ENCODE data around the gene BCAM. TPM values are rescaled to one million over a fixed set of nuclear protein-coding genes. Genes with fewer than 3 reads are reported as not detected.
"Not testable (repeated sequence)": the region's sequence is repeated elsewhere in the genome, so short reads cannot be mapped to it uniquely, and the experiment has no call there.

Gene BCAM
- total RNA-seq, 1 experiment from 2014 or later: 15.5 TPM

- Histone ChIP-seq H3K36me3 (0 out of 2 replicates have a peak, but pooled peaks cover 2% of the 10 kb centered on the region), H3K27ac (peak overlapping the region; percentile 82), H3K4me3 (peak overlapping the region; percentile 100), H3K27me3 (no peaks in the 10 kb centered on the region), H3K4me1 (peaks cover 19% of the 10 kb centered on the region), H3K9me3 (replicated peaks) (no peaks in the 10 kb centered on the region)
- peak; percentile 35 to 45 for DNase-seq
These were observed 37.7 kb downstream of the BCAM start for GRCh38 chr19:44846455-44847143.

GRCh38 chr19:44847144-44848035 is 38.5 kb downstream of the BCAM start:
- Histone ChIP-seq H3K4me1 (peaks cover 19% of the 10 kb centered on the region), H3K36me3 (0 out of 2 replicates have a peak, but pooled peaks cover 2% of the 10 kb centered on the region), H3K4me3 (peak overlapping the region; percentile 100), H3K9me3 (replicated peaks) (no peaks in the 10 kb centered on the region), H3K27ac (peak overlapping the region; percentile 61), H3K27me3 (no peaks in the 10 kb centered on the region)
- peak; percentile 48 to 51 for DNase-seq

GRCh38 chr19:44848036-44848811 is 39.3 kb downstream of the BCAM start:
- Histone ChIP-seq H3K27ac (no peak overlapping the region; the same call in 1 of the 2 replicates), H3K9me3 (replicated peaks) (no peaks in the 10 kb centered on the region), H3K36me3 (0 out of 2 replicates have a peak, but pooled peaks cover 2% of the 10 kb centered on the region), H3K4me1 (peaks cover 19% of the 10 kb centered on the region), H3K4me3 (peak overlapping the region; percentile 100), H3K27me3 (no peaks in the 10 kb centered on the region)
- peak in 1 of 2 experiments; percentile 38 for DNase-seq

- H3K4me1 ChIP-seq: peaks cover 19% of the 10 kb centered on the region
- H3K9me3 ChIP-seq (replicated peaks): no peaks in the 10 kb centered on the region
- 0 out of 2 replicates have a peak, but pooled peaks cover 2% of the 10 kb centered on the region for H3K36me3 ChIP-seq
- peak overlapping the region; percentile 100 for H3K4me3 ChIP-seq
- no peaks in the 10 kb centered on the region for H3K27me3 ChIP-seq
- no peak overlapping the region; the same call in 1 of the 2 replicates for H3K27ac ChIP-seq
- DNase-seq: no peak
These were observed 40.0 kb downstream of the BCAM start for GRCh38 chr19:44848812-44849447.

- no peak overlapping the region; the same call in 1 of the 2 replicates for H3K27ac ChIP-seq
- H3K36me3 ChIP-seq: 0 out of 2 replicates have a peak, but pooled peaks cover 2% of the 10 kb centered on the region
- H3K27me3 ChIP-seq: no peaks in the 10 kb centered on the region
- H3K4me3 ChIP-seq: no peak overlapping the region
- H3K9me3 ChIP-seq (replicated peaks): no peaks in the 10 kb centered on the region
- DNase-seq: peak; percentile 37 to 38
- H3K4me1 ChIP-seq: peaks cover 19% of the 10 kb centered on the region
These were observed 41.8 kb downstream of the BCAM start for GRCh38 chr19:44850641-44851109.

GRCh38 chr19:44851427-44851826 is 42.5 kb downstream of the BCAM start:
- no peaks in the 10 kb centered on the region for H3K36me3 ChIP-seq

GRCh38 chr19:44855606-44856005 is 46.7 kb downstream of the BCAM start:
- Histone ChIP-seq H3K9me3 (replicated peaks) (no peaks in the 10 kb centered on the region), H3K27ac (no peak overlapping the region; the same call in 1 of the 2 replicates), H3K36me3 (peaks cover 2% of the 10 kb centered on the region; the same call in 1 of the 2 replicates), H3K4me1 (peaks cover 25% of the 10 kb centered on the region), H3K4me3 (no peak overlapping the region), H3K27me3 (no peaks in the 10 kb centered on the region)
- DNase-seq: no peak

More at GRCh38 chr19:44851427-44851826, 42.5 kb downstream of the BCAM start:
- Histone ChIP-seq H3K4me3 (no peak overlapping the region), H3K27me3 (no peaks in the 10 kb centered on the region), H3K4me1 (peaks cover 25% of the 10 kb centered on the region), H3K9me3 (replicated peaks) (no peaks in the 10 kb centered on the region), H3K27ac (no peak overlapping the region)
- no peak for DNase-seq

- Histone ChIP-seq H3K27ac (peak overlapping the region; percentile 54), H3K36me3 (peaks cover 2% of the 10 kb centered on the region; the same call in 1 of the 2 replicates)
- peak; percentile 89 to 90 for DNase-seq
These were observed 47.6 kb downstream of the BCAM start for GRCh38 chr19:44856421-44857083.

GRCh38 chr19:44857837-44858236 is 48.9 kb downstream of the BCAM start:
- Histone ChIP-seq H3K27ac (no peak overlapping the region), H3K27me3 (no peaks in the 10 kb centered on the region), H3K4me3 (no peak overlapping the region), H3K36me3 (peaks cover 5% of the 10 kb centered on the region; the same call in 1 of the 2 replicates), H3K9me3 (replicated peaks) (no peaks in the 10 kb centered on the region), H3K4me1 (peaks cover 21% of the 10 kb centered on the region)
- peak; percentile 55 to 60 for DNase-seq

More at GRCh38 chr19:44856421-44857083, 47.6 kb downstream of the BCAM start:
- no peak overlapping the region for H3K4me3 ChIP-seq
- H3K27me3 ChIP-seq: no peaks in the 10 kb centered on the region
- H3K4me1 ChIP-seq: peaks cover 21% of the 10 kb centered on the region
- H3K9me3 ChIP-seq (replicated peaks): no peaks in the 10 kb centered on the region

GRCh38 chr19:44861576-44861975 is 52.7 kb downstream of the BCAM start:
- not testable (repeated sequence) for H3K9me3 ChIP-seq (replicated peaks); H3K4me3 ChIP-seq; H3K27me3 ChIP-seq; DNase-seq; H3K27ac ChIP-seq
- Histone ChIP-seq H3K36me3 (peaks cover 12% of the 10 kb centered on the region), H3K4me1 (peaks cover 14% of the 10 kb centered on the region)

GRCh38 chr19:44863990-44864389 is 55.1 kb downstream of the BCAM start:
- Histone ChIP-seq H3K27me3 (no peaks in the 10 kb centered on the region), H3K27ac (no peak overlapping the region), H3K36me3 (peaks cover 21% of the 10 kb centered on the region)

GRCh38 chr19:44865196-44865767 is 56.4 kb downstream of the BCAM start:
- Histone ChIP-seq H3K27ac (no peak overlapping the region), H3K9me3 (replicated peaks) (no peaks in the 10 kb centered on the region), H3K27me3 (no peaks in the 10 kb centered on the region), H3K36me3 (peaks cover 22% of the 10 kb centered on the region), H3K4me3 (no peak overlapping the region), H3K4me1 (no peaks in the 10 kb centered on the region)
- no peak for DNase-seq

More at GRCh38 chr19:44863990-44864389, 55.1 kb downstream of the BCAM start:
- no peaks in the 10 kb centered on the region for H3K4me1 ChIP-seq
- H3K9me3 ChIP-seq (replicated peaks): no peaks in the 10 kb centered on the region
- DNase-seq: no peak
- no peak overlapping the region for H3K4me3 ChIP-seq

GRCh38 chr19:44866664-44867063 is 57.8 kb downstream of the BCAM start:
- Histone ChIP-seq H3K36me3 (peaks cover 28% of the 10 kb centered on the region), H3K9me3 (replicated peaks) (no peaks in the 10 kb centered on the region), H3K4me3 (no peak overlapping the region), H3K27ac (no peak overlapping the region), H3K4me1 (no peaks in the 10 kb centered on the region), H3K27me3 (no peaks in the 10 kb centered on the region)
- DNase-seq: no peak
